HG03108 (cell line): ENCODE measurements around the gene ASB6.
A peak's percentile ranks its signal among the peaks of the same experiment; 100 is the strongest.

Experiments
- ATAC-seq: cut with Tn5 transposase; IDR thresholded peaks from one replicate; pipeline ENCODE4 v1.9.1; 2021; ENCODE audit warnings: moderate library complexity; ENCODE audit not compliant: unreplicated experiment

The ASB6 gene

GRCh38 chr9:129641750-129642585, at the start of gene ASB6:
TSS of gene ASB6 (minus strand) at chr9:129642151. CDS start at chr9:129641999, 152 bp downstream.
- peak; percentile 88 for ATAC-seq

GRCh38 chr9:129688285-129689043, 46.5 kb upstream of the ASB6 start:
- ATAC-seq: no peak

GRCh38 chr9:129687391-129687790, 45.4 kb upstream of the ASB6 start:
- ATAC-seq: no peak

GRCh38 chr9:129686736-129687135, 44.8 kb upstream of the ASB6 start:
- ATAC-seq: no peak

- no peak for ATAC-seq
Observed at GRCh38 chr9:129685933-129686259, 43.9 kb upstream of the ASB6 start.

GRCh38 chr9:129685220-129685932, 43.4 kb upstream of the ASB6 start:
- no peak for ATAC-seq

- ATAC-seq: no peak
Observed at GRCh38 chr9:129682381-129682780, 40.4 kb upstream of the ASB6 start.

GRCh38 chr9:129681924-129682323, 40.0 kb upstream of the ASB6 start:
- no peak for ATAC-seq

- no peak for ATAC-seq
Observed at GRCh38 chr9:129679537-129679936, 37.6 kb upstream of the ASB6 start.

GRCh38 chr9:129678844-129679243, 36.9 kb upstream of the ASB6 start:
- ATAC-seq: no peak

- no peak for ATAC-seq
Observed at GRCh38 chr9:129677456-129677855, 35.5 kb upstream of the ASB6 start.

GRCh38 chr9:129676975-129677374, 35.0 kb upstream of the ASB6 start:
- ATAC-seq: no peak

GRCh38 chr9:129676287-129676686, 34.3 kb upstream of the ASB6 start:
- no peak for ATAC-seq

GRCh38 chr9:129675620-129676019, 33.7 kb upstream of the ASB6 start:
- ATAC-seq: no peak

- no peak for ATAC-seq
Observed at GRCh38 chr9:129674229-129674628, 32.3 kb upstream of the ASB6 start.

GRCh38 chr9:129673602-129674001, 31.7 kb upstream of the ASB6 start:
- ATAC-seq: no peak

GRCh38 chr9:129672702-129673101, 30.8 kb upstream of the ASB6 start:
- no peak for ATAC-seq

- ATAC-seq: no peak
Observed at GRCh38 chr9:129671519-129671918, 29.6 kb upstream of the ASB6 start.

GRCh38 chr9:129671065-129671464, 29.1 kb upstream of the ASB6 start:
- ATAC-seq: no peak

GRCh38 chr9:129669946-129670345, 28.0 kb upstream of the ASB6 start:
- ATAC-seq: no peak

- ATAC-seq: no peak
Observed at GRCh38 chr9:129669141-129669718, 27.3 kb upstream of the ASB6 start.
